Measurements from ENCODE around the gene ME2. TPM values are rescaled to one million over a fixed set of nuclear protein-coding genes. Genes with fewer than 3 reads are reported as not detected.

ME2 gene
- total and polyA plus RNA-seq, 9 of the 15 experiments (the other 6 are each of a cell fraction or from before 2014, with no cell fraction given): 12.3 to 54.4 (median 36.2) TPM

DNA sequence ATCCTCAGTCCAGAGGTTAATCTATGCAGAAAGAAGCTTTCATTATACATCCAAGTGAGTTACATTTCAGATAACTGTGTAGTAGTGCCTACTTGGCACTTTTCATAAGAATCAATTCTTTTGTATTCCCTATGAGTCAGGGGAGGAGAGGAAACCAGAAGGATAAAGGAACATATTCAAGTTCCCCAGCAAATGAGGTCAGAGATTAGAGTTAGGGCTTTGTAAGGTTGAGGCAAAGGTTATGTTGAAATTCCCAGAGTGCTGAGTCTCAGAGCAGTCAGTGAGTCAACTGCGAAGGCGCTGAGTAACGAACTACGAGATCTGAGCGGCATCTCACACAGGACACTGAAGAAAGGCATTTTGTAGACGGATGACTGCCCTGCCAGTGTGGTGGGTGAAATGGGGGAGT, 25.1 kb upstream of the ME2 start (continued):
- TF ChIP-seq MGA (IDR thresholded peaks at IDR 0.05): no peak
- no peak for TF ChIP-seq ZNF23 (CRISPR knock-in tag; IDR thresholded peaks at IDR 0.05)
- TF ChIP-seq TARDBP (IDR thresholded peaks at IDR 0.05): no peak
- TF ChIP-seq, protein P1, sequence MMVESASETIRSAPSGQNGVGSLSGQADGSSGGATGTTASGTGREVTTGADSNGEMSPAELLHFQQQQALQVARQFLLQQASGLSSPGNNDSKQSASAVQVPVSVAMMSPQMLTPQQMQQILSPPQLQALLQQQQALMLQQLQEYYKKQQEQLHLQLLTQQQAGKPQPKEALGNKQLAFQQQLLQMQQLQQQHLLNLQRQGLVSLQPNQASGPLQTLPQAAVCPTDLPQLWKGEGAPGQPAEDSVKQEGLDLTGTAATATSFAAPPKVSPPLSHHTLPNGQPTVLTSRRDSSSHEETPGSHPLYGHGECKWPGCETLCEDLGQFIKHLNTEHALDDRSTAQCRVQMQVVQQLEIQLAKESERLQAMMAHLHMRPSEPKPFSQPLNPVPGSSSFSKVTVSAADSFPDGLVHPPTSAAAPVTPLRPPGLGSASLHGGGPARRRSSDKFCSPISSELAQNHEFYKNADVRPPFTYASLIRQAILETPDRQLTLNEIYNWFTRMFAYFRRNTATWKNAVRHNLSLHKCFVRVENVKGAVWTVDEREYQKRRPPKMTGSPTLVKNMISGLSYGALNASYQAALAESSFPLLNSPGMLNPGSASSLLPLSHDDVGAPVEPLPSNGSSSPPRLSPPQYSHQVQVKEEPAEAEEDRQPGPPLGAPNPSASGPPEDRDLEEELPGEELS (CRISPR knock-in tag; IDR thresholded peaks at IDR 0.05; ENCODE audit: borderline replicate concordance): no peak
- 0 out of 4 replicates have a peak, but pooled peaks of 1 of the 2 experiments have one; percentile 23 for TF ChIP-seq TRIM24 (IDR thresholded peaks at IDR 0.05)
- TF ChIP-seq FOSL1 (tag; conservative IDR thresholded peaks at IDR 0.05): peak; percentile 43; the same call in 1 of the 2 replicates
- TF ChIP-seq, protein P2, sequence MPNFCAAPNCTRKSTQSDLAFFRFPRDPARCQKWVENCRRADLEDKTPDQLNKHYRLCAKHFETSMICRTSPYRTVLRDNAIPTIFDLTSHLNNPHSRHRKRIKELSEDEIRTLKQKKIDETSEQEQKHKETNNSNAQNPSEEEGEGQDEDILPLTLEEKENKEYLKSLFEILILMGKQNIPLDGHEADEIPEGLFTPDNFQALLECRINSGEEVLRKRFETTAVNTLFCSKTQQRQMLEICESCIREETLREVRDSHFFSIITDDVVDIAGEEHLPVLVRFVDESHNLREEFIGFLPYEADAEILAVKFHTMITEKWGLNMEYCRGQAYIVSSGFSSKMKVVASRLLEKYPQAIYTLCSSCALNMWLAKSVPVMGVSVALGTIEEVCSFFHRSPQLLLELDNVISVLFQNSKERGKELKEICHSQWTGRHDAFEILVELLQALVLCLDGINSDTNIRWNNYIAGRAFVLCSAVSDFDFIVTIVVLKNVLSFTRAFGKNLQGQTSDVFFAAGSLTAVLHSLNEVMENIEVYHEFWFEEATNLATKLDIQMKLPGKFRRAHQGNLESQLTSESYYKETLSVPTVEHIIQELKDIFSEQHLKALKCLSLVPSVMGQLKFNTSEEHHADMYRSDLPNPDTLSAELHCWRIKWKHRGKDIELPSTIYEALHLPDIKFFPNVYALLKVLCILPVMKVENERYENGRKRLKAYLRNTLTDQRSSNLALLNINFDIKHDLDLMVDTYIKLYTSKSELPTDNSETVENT (CRISPR knock-in tag; IDR thresholded peaks at IDR 0.05): no peak
- no peak for TF ChIP-seq ARID2 (IDR thresholded peaks at IDR 0.05)
- TF ChIP-seq LCOR (CRISPR knock-in tag; IDR thresholded peaks at IDR 0.05): no peak
- no peak for TF ChIP-seq SFPQ (IDR thresholded peaks at IDR 0.05; ENCODE audit: low read depth, low read length)

Data from K562 (cell line).